Panc1 (cell line): ENCODE measurements around the gene ARHGAP18. TPM values are rescaled to one million over a fixed set of nuclear protein-coding genes. Genes with fewer than 3 reads are reported as not detected.

Experiments
- ATAC-seq: fragments of 200-7000 bp; cut with Tn5 transposase; 2 replicates; pipeline ENCODE4 v1.9.1; 2020; ENCODE audit warnings: mild to moderate bottlenecking, moderate library complexity
- BruUV-seq: library from RNA; stranded (reverse); fragments of 400-500 nt; replicated peaks from 2 replicates; lab custom pipeline; 2021; lab: Mats Ljungman, UMichigan
- CTCF ChIA-PET: fragments of 300-600 bp; sonication (Branson Sonifier 250); formaldehyde crosslinking; loops from one replicate; lab custom pipeline; 2022; ENCODE audit warnings: antibody characterized with exemption; lab: Charles Lee
- POLR2A ChIA-PET: fragments of 300-600 bp; sonication (Branson Sonifier 250); formaldehyde crosslinking; loops from one replicate; lab custom pipeline; 2022; ENCODE audit warnings: antibody characterized with exemption; lab: Charles Lee
- DNase-seq: peaks from one replicate; pipeline ENCODE4 v3.0.0-alpha.2; 2010; ENCODE audit warnings: low read depth, low spot score
- H3K27ac ChIP-seq: 2 replicates; pipeline ENCODE4 v1.5.1; 2011; ENCODE audit warnings: mild to moderate bottlenecking, low read length, inconsistent platforms
- H3K27me3 ChIP-seq: fragments of 200-500 bp; sonication (Bioruptor generic); 2 replicates; pipeline ENCODE4 v1.6.0; 2014; ENCODE audit warnings: low read length, inconsistent platforms; ENCODE audit not compliant: control insufficient read depth, insufficient read depth
- H3K36me3 ChIP-seq: fragments of 200-500 bp; sonication (Bioruptor generic); 2 replicates; pipeline ENCODE4 v1.5.1; 2014; ENCODE audit warnings: inconsistent platforms, mild to moderate bottlenecking, low read length, moderate library complexity; ENCODE audit not compliant: control insufficient read depth, insufficient read depth
- H3K4me1 ChIP-seq: 2 replicates; pipeline ENCODE4 v1.5.1; 2011; ENCODE audit warnings: inconsistent platforms, mild to moderate bottlenecking, low read length, moderate library complexity; ENCODE audit not compliant: control insufficient read depth, insufficient read depth
- H3K4me3 ChIP-seq, 2 experiments: 2 replicates each; pipeline ENCODE4 v1.5.1; 2011 to 2012; ENCODE audit warnings: low read depth in 2 of 2, low read length in 2 of 2, mild to moderate bottlenecking in 2 of 2, inconsistent platforms in 1 of 2, moderate library complexity in 1 of 2
- H3K9me3 ChIP-seq: fragments of 200-500 bp; sonication (Bioruptor generic); 2 replicates; pipeline ENCODE4 v1.5.1; 2014; ENCODE audit warnings: low read depth, mild to moderate bottlenecking, inconsistent platforms, low read length, moderate library complexity; ENCODE audit not compliant: control insufficient read depth, insufficient read depth
- CTCF ChIP-seq: fragments of 450-650 bp; IDR thresholded peaks from 2 replicates; pipeline ENCODE4 v1.5.1; 2017; ENCODE audit warnings: mild to moderate bottlenecking
- POLR2AphosphoS5 ChIP-seq: IDR thresholded peaks from 2 replicates; pipeline ENCODE4 v1.6.1; 2012; ENCODE audit warnings: mild to moderate bottlenecking, low read depth, low read length, moderate library complexity
- REST ChIP-seq, 2 experiments: IDR thresholded peaks; 2 replicates each; pipeline ENCODE4 v1.6.1; 2011 to 2012; ENCODE audit warnings: low read depth in 2 of 2, control low read depth in 1 of 2, low read length in 1 of 2, mild to moderate bottlenecking in 1 of 2, moderate library complexity in 1 of 2; ENCODE audit not compliant: insufficient read depth in 1 of 2
- SIN3A ChIP-seq: IDR thresholded peaks from 2 replicates; pipeline ENCODE4 v1.6.1; 2012; ENCODE audit warnings: low read depth, mild to moderate bottlenecking, low read length, moderate library complexity, borderline replicate concordance; ENCODE audit not compliant: insufficient read depth
- TCF7L2 ChIP-seq: IDR thresholded peaks from 2 replicates; pipeline ENCODE4 v1.6.1; 2011; ENCODE audit warnings: mild to moderate bottlenecking, low read depth, low read length, inconsistent platforms
- in situ Hi-C: cut with HindIII; loops from 2 replicates; pipeline ENCODE4 v1.10.0; 2016; ENCODE audit warnings: low sequenced_read_pairs, low pct_unique_long_range_greater_than_20kb
- intact Hi-C: fragments of 100-400 bp; cut with micrococcal nuclease; formaldehyde crosslinking; loops from one replicate; pipeline ENCODE4 v1.10.0; 2022; ENCODE audit not compliant: unreplicated experiment
- total RNA-seq: library from RNA; stranded (reverse); gene quantifications from one replicate; pipeline ENCODE4 v1.2.1, GENCODE V29; 2021; ENCODE audit not compliant: unreplicated experiment

The ARHGAP18 gene
- total RNA-seq, 1 experiment from 2014 or later: 11.6 TPM

- Histone ChIP-seq H3K4me3 (no peak overlapping the region), H3K27ac (no peak overlapping the region), H3K9me3 (no peaks in the 10 kb centered on the region), H3K36me3 (no peaks in the 10 kb centered on the region), H3K4me1 (no peaks in the 10 kb centered on the region), H3K27me3 (no peaks in the 10 kb centered on the region)
- DNase-seq (no peak), ATAC-seq (no peak)
- ChIA-PET CTCF (interaction anchor here (0.7 kb wide), 1 partner anchor 167 kb away, joined by 7 read pairs; no protein-coding TSS in a partner anchor), POLR2A (no interaction called here)
- intact Hi-C loops: no loop called here
- TF ChIP-seq SIN3A (no peak), TCF7L2 (no peak), CTCF (no peak), POLR2AphosphoS5 (no peak), REST (IDR thresholded peaks at IDR 0.05; ENCODE audit: insufficient read depth in 1 of 2, low read depth in 2 of 2, low read length in 1 of 2) (no peak)
- BruUV-seq: no TSS peak
- in situ Hi-C loops: no loop called here
Observed at GRCh38 chr6:129623008-129623732, 86.8 kb downstream of the ARHGAP18 start.

- no peak overlapping the region for H3K27ac ChIP-seq
- BruUV-seq: TSS peak; percentile 45
- in situ Hi-C loops: no loop called here
- no peaks in the 10 kb centered on the region for H3K9me3 ChIP-seq
- H3K36me3 ChIP-seq: no peaks in the 10 kb centered on the region
- H3K4me1 ChIP-seq: no peaks in the 10 kb centered on the region
- H3K27me3 ChIP-seq: no peaks in the 10 kb centered on the region
- CTCF ChIA-PET: no interaction called here
- POLR2A ChIA-PET: no interaction called here
- TF ChIP-seq REST (IDR thresholded peaks at IDR 0.05; ENCODE audit: insufficient read depth in 1 of 2, low read depth in 2 of 2, low read length in 1 of 2) (no peak), POLR2AphosphoS5 (no peak), SIN3A (no peak), TCF7L2 (no peak), CTCF (peak; percentile 44; the same call in 1 of the 2 replicates)
- ATAC-seq (no peak), DNase-seq (no peak)
- intact Hi-C loops: no loop called here
- no peak overlapping the region for H3K4me3 ChIP-seq
Observed at GRCh38 chr6:129621252-129621651, 88.7 kb downstream of the ARHGAP18 start.
